GM19438 (cell line): ENCODE data around the gene TAS2R60.
"Not testable (repeated sequence)": the region's sequence is repeated elsewhere in the genome, so short reads cannot be mapped to it uniquely, and the experiment has no call there.

Experiments
- ATAC-seq: cut with Tn5 transposase; IDR thresholded peaks from one replicate; pipeline ENCODE4 v1.9.1; 2021; ENCODE audit warnings: low read depth; ENCODE audit not compliant: unreplicated experiment

TAS2R60 gene, protein sequence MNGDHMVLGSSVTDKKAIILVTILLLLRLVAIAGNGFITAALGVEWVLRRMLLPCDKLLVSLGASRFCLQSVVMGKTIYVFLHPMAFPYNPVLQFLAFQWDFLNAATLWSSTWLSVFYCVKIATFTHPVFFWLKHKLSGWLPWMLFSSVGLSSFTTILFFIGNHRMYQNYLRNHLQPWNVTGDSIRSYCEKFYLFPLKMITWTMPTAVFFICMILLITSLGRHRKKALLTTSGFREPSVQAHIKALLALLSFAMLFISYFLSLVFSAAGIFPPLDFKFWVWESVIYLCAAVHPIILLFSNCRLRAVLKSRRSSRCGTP

DNA sequence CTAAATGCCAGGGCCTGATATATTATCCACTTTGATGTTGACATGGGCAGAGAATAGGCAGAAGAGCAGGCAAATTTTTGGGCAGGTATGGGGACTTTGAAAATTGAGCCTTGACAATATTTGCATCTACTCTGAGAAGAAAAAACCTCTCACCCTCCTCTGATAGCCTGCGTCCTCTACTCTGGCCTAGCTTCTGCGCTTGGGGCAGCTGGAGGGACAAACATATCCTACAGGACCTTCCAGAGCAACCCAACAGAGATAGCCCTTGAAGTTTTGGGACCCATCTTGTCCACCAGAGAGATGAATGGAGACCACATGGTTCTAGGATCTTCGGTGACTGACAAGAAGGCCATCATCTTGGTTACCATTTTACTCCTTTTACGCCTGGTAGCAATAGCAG, at the start of gene TAS2R60:
TSS of gene TAS2R60 (plus strand) at position 301 of the 400 bp plus-strand sequence. CDS start at position 301, 0 bp downstream.
- ATAC-seq: no peak

DNA sequence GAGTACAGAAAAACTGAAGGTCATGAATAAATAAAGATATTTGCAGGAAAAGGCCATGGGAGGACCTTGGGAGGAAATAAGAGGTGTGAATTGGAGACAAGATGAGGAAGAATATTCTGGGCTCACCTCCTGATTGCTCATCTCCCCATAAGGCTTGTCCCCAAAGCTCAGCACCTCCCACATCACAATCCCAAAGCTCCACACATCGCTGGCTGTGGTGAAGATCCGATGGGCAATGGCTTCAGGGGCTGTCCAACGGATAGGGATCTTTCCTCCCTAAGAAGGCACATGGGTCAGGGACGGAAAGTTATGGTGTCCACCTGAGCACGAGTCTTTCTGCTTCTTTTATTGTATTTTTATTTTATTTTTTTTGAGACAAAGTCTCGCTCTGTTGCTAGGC, 49.2 kb upstream of the TAS2R60 start:
- no peak for ATAC-seq

DNA sequence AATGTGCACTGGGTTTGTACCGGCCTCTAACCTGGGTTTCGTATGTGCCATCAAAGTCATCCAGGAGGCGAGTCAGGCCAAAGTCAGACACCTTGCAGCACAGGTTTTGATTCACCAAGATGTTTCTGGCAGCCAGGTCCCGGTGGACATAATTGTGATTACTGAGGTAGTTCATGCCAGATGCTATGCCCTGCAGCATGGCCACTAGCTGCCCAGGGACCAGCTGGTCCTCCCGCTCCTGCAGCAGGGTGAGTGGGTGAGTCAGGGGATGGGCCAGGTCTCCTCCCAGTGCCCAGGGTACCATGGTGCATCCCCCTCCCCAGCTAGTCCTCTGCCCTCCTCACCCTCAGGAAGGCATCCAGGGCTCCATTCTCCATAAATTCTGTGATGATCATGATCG, 48.5 kb upstream of the TAS2R60 start:
- no peak for ATAC-seq

DNA sequence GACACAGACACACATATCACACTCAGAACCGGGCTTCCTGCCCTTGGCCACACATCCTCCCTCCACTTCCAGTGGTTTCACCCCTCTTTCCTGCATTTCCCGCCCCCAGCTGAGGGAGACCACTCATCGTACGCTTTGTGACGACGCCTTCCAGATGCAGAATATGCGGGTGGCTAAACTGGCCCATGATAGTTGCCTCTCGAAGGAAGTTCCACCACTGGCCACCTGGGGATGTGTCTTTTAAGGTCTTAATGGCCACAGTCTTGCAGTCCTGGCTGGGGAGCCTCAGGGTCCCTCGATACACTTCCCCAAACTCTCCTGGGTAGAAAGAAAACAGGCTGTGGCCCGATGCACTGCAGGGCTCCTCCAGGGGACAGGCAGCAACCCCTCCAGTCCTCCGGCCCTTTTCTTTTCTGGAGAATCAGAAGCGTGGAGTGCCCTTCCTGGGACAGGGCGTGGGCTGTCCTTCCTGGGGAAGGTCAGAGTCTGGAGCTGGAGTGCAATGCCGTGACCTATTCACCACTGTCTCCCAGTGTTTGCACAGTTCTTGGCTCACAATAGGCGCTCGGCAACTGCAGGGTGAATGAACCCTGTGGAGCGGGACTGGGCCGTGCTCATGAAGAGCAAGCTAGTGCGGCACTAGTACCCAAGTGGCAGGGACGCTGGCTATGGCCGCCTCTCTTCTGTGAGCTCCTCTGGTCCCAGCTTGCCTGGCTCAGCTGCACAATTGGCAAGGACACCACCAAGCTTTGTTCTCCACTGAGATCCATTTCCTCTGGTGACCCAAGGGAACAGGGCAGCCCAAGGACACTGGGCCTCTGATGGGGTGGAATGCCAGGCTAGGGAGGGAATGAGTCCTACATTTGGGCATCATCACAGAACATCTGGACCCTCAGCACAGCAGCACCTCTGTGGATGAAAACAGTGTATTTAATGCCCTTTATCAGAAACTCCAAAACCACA, 47.8 kb upstream of the TAS2R60 start:
- ATAC-seq: no peak

DNA sequence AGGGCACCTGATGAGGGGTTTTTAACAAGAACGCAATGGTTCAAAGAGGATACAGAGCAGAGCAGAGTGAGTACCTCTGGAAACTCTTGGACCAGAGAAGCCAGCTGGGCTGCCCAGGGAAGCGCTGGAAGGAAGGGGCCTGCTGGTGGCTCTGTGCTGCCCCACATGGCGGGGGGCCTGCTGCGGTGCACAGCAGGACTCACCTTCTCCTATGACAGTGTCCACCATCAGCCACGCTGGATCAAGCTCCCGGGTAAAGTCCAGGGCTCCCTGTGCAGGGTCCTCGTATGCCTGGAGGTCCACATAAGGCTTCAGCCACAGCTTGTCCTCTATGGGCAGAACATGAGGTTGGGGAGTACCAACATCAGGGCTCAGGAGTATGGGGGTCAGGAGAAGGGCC, 47.1 kb upstream of the TAS2R60 start:
- ATAC-seq: no peak

DNA sequence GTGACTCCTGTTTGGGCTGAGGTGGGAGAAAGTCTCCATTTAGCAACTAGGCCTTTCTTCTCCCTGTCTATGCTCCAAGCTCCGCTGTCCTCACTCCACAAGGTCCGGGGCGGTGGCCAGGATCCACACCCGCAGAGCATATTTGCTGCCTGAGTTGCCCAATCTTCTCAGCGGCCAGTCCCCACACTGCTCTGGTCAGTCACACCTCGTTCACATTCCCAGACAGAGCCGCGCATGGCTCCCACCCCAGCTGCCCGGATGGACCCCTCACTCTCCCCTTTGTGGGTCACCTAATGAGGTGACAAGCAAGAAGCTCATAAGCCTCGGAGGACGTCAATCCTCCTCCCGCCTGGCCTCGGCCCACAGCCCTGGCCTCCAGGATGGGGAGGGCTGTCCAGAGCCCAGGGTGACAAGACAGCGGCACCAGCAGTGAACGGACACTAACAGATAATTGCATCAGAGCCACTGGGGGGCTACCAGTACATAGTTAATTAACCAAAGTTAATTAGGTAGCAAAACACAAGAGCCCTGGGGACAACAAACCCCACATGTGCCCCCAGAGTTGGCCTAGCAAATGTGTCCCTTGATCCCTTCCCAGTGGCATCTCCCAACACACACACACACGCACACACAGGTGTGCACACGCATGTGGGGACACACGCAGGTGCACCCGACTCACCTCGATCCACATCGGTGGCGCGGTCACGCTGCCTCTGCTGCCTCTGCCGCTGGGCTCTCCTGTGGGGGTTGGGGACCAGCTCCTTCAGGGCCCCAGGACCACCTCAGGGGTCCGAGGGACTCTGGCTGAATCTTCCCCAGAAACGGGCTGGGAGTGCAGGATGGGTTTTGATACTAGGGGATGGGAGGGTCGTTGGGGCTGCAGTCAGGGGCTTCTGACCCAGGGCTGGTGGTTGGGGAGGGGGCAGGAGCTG, 46.4 kb upstream of the TAS2R60 start:
- ATAC-seq: no peak

DNA sequence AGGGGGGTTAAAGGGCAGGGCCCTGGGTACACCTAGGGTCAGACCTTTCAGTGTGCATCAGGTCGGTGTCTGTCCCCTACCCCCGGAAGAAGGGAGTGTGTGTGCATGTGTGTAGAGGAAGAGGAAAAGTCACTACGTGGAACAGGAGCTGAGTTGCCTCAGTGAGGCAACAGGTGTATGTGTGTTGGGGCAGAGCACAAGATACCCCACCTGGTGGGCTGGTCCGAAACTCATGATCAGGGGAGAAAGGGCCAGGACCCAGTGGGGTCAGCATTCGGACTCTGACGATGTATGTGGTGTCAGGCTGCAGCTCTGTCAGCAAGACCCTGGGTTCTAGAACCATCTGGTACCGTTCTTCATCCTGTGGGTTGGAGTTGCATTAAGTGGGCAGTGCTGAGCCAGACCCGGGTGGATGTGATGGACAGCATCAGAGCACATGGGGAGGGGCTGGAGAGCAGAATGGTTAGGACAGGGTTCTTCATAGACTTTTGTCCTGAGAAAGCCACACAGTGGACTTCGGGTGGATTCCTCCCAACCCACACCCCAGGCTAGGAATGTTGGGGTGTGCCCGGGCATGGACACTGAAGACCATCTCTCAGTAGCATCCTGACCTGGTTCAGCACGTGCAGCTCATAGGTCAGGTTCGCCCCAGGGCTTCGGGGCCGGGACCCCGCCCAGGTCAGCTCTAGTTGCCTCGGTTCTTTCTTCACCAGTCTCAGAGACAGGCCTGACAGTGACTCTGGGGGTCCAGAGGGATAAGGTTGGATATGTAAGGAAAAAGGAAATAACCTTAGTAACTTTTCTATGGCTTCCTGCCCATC, 45.3 kb upstream of the TAS2R60 start:
- no peak for ATAC-seq

DNA sequence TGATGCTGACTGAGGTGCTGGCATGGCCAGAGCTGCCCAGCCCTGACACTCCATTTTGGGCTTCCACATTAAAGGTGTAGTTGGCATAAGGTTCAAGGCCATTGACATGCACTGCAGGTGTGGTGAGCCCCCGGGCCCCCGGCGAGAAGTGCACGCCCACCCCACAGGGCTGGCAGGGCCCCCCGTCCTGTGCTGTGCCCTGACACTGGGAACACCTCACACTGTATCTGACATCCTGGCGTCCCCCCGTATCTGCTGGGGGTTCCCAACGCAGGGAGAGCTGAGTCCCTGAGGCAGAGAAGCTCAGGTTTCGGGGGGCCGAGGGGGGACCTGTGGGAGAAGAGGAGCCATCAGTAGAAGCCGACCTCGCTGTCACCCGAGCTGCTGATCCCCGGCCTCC, 44.6 kb upstream of the TAS2R60 start:
- no peak for ATAC-seq

DNA sequence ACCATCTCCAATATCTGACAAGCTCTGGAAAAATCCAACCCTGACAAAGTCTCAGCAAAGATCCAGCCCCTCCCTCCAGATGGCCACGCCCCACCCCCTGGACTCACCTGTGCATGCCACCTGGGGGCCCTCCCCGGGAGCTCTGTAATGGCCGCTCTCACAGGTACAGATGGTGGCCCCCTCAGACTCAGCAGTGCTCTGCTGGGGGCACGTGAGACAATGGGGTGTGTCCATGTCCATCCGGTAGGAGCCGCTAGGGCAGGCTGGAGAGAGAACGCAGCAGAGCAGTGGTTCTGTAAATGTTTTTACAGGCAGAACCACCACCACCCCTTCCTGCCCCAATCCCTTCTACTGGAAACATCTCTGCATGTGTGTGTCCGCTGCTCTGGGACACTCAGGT, 44.1 kb upstream of the TAS2R60 start:
- ATAC-seq: no peak

DNA sequence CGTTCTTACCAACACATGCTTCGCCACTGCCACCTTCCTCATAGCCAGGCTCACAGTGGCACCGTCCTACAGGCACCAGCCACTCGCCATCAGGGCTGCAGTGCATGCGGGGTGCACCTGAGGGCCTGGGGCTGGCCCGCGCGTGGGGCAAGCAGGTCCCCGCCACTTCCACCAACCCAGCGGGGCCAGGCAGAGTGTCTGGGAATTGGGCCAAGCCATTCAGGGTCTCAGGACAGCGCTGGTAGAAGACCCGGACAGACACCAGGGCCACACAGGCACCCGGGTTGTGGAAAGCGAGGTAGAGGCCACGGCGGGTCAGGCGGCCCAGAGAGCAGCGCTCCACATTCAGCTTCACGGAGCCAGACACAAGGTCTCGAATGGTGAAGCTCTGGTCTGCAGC, 43.6 kb upstream of the TAS2R60 start:
- no peak for ATAC-seq

DNA sequence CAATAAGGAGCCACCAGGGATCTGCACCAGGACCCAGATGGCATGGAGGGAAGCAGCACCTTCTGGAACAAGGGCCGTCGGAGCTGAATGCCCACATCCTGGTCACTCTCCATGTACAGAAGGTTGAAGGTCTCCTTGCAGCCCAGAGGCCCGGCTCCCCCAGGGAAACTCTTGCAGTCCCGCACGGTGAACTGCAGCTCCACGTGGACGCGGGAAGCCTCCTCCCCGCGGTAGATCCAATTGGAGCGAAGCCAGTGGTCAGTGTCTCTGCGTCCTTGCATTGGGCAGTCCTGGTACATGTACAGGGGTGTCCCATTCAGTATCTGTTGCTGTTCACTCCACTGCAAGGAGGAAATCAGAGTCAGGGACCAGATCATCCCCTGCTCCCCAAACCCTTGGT, 42.0 kb upstream of the TAS2R60 start:
- ATAC-seq: no peak

DNA sequence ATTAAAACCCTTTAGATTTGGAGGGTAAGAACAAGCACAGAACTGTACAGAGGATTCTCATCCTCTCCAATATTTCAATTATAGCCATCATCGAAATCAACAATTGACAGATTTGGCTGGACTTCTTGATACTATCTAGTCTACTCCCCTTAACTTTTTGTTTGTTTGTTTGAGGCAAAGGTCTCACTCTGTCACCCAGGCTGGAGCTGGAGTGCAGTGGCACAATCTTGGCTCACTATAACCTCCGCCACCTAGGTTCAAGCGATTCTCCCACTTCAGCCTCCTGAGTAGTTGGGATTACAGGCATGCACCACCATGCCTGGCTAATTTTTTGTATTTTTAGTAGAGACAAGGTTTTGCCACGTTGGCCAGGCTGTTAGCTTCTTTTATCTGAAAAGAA, 41.0 kb upstream of the TAS2R60 start:
- not testable (repeated sequence) for ATAC-seq

DNA sequence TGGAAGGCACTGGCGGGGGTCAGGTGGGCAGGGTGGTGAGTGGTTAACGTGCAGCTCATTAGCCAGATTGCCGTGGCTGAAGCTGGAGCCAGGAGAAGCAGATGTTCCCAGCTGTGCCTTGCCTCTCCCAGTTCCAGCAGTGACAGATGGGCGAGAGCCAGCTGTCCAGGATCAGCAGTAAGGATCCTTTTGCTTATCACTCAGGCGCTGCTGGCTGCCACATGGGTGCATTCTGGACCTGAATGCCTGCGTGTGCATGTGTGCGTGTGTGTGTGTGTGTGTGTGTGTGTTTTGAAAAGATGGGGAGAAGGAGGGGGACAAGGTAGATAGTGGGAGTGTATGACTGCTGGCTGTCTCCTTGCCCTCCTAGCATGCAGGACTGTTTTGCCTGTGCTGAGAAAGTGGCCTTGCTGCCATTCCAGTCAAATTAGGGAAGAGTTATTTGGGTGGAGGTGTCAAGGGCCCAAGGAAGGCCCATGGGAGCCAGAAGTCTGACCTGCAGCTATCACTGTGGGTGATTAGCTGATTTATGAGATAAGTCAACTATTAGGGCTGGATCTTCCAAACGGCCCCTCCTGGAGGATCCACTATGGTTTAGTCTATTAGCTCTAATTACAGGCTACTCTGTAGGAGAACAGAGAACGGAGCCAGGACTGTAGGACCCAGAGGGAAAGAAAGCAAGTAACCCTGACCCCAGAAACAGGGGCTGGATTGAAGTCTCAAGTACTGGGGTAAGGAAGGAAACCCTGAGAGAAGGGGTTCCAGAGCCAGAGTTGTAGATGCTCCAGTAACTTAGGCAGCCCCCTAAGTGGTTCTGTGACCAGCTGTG, 37.9 kb upstream of the TAS2R60 start:
- ATAC-seq: no peak

DNA sequence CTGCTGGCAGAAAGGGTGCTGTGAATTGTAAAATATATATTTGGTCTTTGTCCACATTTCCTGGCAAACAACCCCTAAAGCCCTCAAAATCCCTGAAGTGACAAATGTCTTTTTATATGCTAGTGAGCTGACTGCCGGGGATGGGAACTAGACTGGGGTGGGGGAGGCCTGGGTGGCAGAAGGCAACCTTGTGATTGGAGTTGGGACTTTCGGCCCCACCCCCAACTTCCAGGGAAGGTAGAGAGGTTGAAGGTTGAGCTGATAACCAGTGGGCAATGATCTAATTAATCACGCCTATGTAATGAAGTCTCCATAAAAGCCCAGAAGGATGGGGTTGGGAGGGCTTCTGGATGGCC, 37.3 kb upstream of the TAS2R60 start:
- no peak for ATAC-seq

DNA sequence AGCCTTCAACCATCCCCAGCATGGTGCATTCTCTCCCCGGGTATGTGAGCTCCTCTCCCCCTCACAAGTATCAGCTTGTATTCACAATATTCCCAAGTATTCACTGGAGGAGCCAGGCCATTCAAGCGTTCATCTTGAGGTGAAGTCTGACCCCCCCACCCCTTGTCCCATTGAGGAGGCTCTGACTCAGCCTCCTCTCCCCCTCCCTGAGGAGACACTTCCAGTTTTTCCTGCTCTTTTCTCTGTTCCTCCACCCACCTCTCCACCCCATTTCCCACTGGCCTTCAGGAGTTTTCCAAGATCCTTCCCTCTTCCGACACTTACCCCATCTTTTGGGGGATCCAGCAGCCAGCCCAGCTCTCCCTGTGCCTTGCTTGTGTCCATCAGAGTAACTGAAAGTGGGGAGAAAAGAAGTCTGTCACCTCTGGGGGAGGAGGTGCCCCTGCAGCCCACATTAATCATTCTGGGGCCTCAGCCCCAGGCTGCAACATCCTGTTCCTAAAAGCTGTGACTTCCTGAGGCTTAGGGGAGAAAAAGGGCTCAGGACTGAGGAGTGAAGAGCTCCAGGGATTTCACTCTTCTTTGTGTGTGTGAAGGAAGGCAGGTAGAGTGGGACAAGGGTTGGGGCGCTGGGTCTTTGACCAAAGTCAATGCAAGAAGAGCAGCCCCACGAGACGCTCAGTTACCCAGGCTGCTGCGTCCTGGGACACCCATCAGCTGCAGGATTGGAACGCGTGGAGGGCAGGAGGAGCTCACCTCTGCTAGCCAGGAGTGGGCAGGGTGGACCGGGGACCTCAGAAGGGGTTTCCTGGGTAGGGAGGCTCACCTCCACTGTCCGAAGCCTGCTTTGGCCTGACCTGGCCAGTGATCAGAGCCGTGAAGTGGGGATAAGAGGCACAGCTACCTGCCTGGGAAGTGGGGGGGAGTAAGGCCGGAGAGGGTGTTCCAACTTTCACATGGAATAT, 35.7 kb upstream of the TAS2R60 start:
- ATAC-seq: no peak

DNA sequence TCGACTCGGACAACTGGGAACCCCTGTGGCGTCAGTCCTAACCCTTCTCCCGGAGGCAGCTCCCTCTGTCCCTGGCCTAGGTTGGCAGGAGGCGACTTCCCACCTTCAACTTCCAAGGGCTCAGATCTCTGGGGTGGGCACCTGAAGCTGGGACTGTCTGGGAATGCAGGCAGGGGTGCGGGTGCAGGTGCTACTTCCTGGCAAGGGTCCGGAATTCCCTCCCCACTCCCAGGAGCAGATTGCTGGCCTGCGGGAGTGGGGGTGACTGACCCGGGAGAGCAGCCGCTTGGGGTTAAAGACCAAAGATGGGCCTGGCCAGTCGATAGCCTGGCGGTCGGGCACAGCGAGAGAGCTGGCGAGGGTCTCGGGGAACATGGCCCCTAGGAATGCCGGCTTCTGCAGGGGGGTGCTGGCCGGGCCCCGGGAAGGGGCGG, 35.0 kb upstream of the TAS2R60 start:
- ATAC-seq: no peak

DNA sequence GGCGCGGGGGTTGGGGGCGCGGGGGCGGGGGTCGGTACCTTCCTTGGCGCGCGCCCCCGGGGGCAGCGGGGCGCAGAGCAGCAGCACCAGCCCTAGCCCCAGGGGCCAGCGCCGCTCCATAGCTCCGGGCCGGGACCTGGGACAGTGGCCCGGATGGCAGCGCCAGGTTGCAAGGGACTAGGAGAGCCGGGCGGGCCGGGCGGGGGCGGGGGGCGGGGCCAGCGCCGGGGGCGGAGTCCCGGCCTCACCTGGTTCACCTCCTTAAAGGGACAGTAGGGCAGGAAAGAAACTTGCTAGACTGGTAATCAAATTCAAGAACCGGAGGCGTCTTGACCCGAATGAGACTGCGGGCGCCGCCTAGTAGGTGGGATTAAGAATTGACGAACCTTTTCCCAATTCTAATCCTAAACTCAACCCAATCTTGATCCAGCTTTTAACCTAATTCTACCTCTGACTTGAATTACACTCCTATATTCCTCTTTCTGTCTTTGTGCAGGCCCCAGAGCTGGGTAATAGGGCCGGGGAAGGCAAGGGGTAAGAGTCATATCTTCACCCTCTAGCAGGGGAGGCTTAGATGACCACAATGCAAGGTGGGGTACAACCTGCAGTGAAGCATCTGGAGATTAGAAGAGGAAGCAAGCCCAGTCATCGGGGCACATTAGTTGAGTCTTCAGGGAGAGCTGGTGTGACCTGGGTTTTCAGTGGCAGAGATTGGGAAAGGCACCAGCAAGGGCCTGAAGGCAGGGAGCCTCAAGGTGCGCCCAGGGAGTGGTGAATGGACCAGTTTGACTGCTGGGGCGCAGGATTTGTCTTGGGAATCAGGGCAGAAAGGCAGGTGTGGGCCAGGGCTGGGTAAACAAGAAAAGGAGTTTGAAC, 34.3 kb upstream of the TAS2R60 start, which contains the start of gene EPHA1:
TSS of gene EPHA1 (minus strand) at position 171 of the 876 bp plus-strand sequence. CDS start at position 120, 51 bp downstream.
- no peak for ATAC-seq
